HG03280 (cell line): ENCODE data around the gene UPK2.
"Not testable (repeated sequence)": the region's sequence is repeated elsewhere in the genome, so short reads cannot be mapped to it uniquely, and the experiment has no call there.

ENCODE experiments used
- ATAC-seq: cut with Tn5 transposase; IDR thresholded peaks from one replicate; pipeline ENCODE4 v1.9.1; 2021; ENCODE audit warnings: mild to moderate bottlenecking, moderate library complexity; ENCODE audit not compliant: unreplicated experiment

UPK2 gene

DNA sequence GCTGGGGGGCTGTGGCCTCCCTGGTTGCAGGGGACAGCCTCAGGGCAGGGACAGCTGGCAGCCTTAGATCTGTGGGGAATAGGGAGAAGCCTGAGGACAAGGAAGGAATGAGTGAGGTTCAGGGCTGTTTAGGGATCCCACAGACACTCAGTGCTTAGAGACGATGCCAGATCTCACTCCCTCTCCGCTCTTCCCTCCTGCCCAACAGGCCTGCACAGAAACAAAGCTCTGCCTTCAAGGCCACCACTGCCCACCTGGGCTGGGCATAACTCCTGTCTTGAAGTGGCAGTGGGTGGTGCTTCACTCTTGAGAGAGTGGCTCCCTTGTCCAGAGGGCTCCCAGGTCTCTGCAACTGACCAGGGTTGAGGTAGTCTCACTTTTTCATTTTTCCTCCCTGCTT, 28.7 kb downstream of the UPK2 start:
- no peak for ATAC-seq

DNA sequence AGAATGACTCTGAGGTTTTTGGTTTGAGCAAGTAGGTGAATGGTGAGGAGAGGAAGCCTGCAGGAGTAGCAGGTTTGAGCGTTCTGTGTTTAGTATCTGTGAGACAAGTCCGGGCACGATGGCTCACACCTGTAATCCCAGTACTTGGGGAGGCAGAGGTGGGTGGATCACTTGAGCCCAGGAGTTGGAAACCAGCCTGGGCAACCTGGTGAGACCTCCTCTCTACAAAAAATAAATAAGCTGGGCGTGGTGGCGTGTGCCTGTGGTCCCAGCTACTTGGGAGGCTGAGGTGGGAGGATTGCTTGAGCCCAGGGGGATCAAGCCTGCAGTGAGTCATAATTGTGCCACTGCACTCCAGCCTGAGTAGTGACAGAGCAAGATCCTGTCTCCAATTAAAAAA, 32.2 kb downstream of the UPK2 start:
- no peak for ATAC-seq

DNA sequence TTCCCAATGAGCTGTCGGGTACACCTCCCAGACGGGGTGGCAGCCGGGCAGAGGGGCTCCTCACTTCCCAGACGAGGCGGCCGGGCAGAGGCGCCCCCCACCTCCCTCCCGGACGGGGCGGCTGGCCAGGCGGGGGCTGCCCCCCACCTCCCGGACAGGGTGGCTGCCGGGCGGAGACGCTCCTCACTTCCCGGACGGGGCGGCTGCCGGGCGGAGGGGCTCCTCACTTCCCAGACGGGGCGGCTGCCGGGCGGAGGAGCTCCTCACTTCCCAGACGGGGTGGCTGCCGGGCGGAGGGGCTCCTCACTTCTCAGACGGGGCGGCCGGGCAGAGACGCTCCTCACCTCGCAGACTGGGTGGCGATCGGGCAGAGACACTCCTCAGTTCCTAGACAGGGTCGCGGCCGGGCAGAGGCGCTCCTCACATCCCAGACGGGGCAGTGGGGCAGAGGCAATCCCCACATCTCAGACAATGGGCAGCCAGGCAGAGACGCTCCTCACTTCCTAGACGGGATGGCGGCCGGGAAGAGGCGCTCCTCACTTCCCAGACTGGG, 35.5 kb downstream of the UPK2 start:
- not testable (repeated sequence) for ATAC-seq

DNA sequence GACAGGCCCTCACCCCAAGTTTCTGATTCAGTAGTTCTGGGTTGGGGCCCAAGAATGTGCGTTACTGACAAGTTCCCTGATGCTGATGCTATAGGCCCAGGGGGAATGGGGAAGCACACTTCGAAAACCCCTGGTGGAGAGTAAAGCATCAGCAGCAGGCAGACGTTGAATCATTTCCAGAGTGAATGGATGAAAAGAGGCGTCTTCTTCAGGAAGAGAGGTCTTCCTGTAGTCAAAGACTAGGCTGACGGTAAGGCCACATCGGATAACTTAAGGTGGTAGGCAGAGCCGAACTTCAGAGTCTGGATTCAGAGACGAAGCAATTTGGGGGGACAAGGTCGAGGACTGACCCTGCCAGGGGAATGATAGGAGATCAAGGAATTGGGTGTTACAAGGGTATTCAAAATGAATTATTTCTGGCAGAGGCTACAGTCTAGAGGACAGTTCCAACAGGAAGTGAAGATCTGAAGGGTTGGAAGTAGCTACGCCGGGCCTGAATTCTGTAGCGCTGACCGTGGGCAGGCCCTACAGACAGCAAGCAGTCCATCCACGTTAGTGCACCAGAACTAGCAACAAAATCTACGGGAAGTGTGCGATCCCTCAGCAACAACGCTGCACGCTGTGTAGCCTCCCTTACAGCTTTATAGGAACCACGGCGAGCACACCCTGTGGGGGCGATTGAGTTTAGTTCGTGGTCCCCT, 41.0 kb downstream of the UPK2 start:
- ATAC-seq, result peak; percentile 11

DNA sequence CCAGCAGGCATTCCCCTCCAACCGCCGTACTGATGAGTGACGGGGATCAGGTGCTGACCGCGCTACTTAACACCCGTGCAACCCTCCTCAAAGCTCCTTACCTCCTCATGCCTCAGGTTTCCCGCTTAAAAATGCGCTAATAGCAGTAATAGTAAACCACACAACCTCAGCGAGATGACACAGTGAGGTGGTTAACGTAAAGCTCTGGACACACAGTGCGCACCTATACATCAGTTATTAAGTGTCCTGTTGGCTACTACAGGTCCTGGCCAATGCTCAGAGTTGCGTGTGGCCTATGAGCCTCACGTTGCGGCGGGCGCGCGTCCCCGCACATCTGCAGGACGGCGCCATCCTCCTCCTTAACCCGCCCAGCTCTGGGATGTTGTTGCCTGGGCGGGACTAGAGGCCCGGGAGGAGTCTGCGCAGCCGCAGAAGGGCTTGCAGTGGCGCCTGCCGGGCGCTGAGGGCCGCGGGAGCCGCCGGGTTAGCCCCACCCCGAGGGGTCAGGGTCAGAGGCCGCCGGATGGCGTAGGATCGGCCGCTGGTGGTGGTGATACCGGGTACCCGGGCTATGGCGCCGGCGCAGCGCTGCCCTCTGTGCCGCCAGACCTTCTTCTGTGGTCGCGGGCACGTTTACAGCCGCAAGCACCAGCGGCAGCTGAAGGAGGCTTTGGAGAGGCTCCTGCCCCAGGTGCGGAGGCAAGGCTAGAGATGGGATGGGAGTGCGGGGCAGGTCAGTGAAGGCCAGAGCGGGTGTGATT, 41.7 kb downstream of the UPK2 start, which contains the start of gene CENATAC:
Gene CENATAC, plus strand, starts transcription at position 512 of the 761 bp plus-strand sequence. Its CDS starts 60 bp downstream, at position 572.
- peak; percentile 96 for ATAC-seq

DNA sequence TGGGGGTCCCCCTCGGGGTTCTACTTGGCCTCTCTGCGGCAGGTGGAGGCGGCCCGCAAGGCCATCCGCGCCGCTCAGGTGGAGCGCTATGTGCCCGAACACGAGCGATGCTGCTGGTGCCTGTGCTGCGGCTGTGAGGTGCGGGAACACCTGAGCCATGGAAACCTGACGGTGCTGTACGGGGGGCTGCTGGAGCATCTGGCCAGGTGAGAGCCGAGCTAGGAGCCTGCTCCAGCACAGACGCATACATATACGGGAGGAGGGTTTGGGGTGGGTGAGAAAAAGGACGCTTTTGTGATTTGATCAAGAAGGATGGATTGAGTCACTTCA, 42.3 kb downstream of the UPK2 start:
- ATAC-seq, result peak; percentile 11

DNA sequence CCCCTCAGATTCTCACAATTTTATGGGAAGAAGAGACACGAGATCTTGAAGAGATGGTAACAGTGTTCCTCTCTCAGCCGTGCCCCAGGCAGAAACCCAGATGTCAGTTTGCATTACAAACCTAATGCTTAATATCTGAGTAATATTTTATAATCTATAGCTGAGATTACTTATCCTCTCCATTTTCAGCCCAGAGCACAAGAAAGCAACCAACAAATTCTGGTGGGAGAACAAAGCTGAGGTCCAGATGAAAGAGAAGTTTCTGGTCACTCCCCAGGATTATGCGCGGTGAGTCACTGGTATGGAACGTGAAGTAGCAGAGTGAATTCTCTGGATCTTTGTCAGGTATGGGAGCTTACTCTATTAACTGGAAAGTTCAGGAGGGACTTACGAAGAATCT, 42.7 kb downstream of the UPK2 start:
- ATAC-seq, result no peak

DNA sequence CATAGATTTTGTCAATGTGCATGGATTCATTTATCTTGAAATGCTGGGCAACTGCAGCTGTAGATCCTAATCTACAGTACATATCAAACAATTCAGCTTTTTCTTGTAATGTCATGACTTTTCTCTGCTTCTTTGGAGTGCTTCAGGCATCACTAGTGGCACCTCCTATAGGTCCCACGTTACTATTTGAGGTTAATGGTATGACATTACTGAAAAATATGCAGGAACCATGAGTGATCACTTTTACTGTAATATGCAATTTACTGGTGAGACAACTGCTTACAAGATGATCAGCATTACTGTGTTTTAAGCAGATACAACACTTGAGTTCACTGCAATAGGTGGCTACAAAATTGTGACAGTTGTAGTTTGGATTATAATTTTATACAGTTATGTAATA, 44.8 kb downstream of the UPK2 start:
- ATAC-seq, result no peak

- ATAC-seq, result no peak
Observed at GRCh38 chr11:119006656-119007055, 50.6 kb downstream of the UPK2 start.
